ENCODE data around the gene SSX5.
"Not testable (repeated sequence)": the region's sequence is repeated elsewhere in the genome, so short reads cannot be mapped to it uniquely, and the experiment has no call there.

- not testable (repeated sequence) for TF ChIP-seq CTCF, POLR2A (IDR thresholded peaks at IDR 0.05)
Measured at GRCh38 chrX:48166322-48166721, 30.3 kb downstream of the SSX5 start.

Data from thyroid gland (tissue), 4 donors.